ENCODE data around the gene ZNF208. TPM values are rescaled to one million over a fixed set of nuclear protein-coding genes. Genes with fewer than 3 reads are reported as not detected.

Gene ZNF208
- total and polyA plus RNA-seq, 2 of the 13 experiments (the other 11 are each of a cell fraction or from before 2014, with no cell fraction given) = not detected

- TF ChIP-seq IRF9 (CRISPR knock-in tag; IDR thresholded peaks at IDR 0.05; ENCODE audit: borderline replicate concordance) = no peak
- no peak for TF ChIP-seq ARNTL (CRISPR knock-in tag; IDR thresholded peaks at IDR 0.05)
- TF ChIP-seq ZNF605 (CRISPR knock-in tag; IDR thresholded peaks at IDR 0.05) = no peak
- TF ChIP-seq ZNF121 (CRISPR knock-in tag; IDR thresholded peaks at IDR 0.05) = no peak
- TF ChIP-seq EED (CRISPR knock-in tag; IDR thresholded peaks at IDR 0.05) = no peak
- no peak for TF ChIP-seq KMT2A (CRISPR knock-in tag; IDR thresholded peaks at IDR 0.05)
- TF ChIP-seq NBN (conservative IDR thresholded peaks at IDR 0.05) = no peak
- no peak for TF ChIP-seq CAMTA2 (CRISPR knock-in tag; IDR thresholded peaks at IDR 0.05; ENCODE audit: borderline replicate concordance)
- TF ChIP-seq ZNF10 (CRISPR knock-in tag; IDR thresholded peaks at IDR 0.05; ENCODE audit: borderline replicate concordance, low read depth) = no peak
- TF ChIP-seq ZNF280B (CRISPR knock-in tag; IDR thresholded peaks at IDR 0.05; ENCODE audit: borderline replicate concordance) = no peak
Observed at GRCh38 chr19:21900401-21900800, 110.3 kb downstream of the ZNF208 start (continued).

GRCh38 chr19:21891086-21891485 is 119.7 kb downstream of the ZNF208 start:
- no peaks in the 10 kb centered on the region for H3K4me1 ChIP-seq (ENCODE audit: insufficient read depth, low read length)
- DNase-seq (ENCODE audit: low spot score) (no peak), ATAC-seq (no peak), FAIRE-seq (no peak)
- ChIA-PET POLR2A (no interaction called here), CTCF (ENCODE audit: low intra/inter-chr PET ratio, low total read pairs) (no interaction called here)
- no peak overlapping the region for H2AFZ ChIP-seq (ENCODE audit: low read length)
- no TSS peak for BruUV-seq (replicated peaks)
- no peaks in the 10 kb centered on the region for H3K79me2 ChIP-seq (ENCODE audit: insufficient read depth, low read length)
- no peaks in the 10 kb centered on the region for H3K27me3 ChIP-seq (ENCODE audit: control insufficient read depth in 1 of 2, insufficient read depth in 2 of 2, low read length in 2 of 2)
- no peak overlapping the region for H3K4me2 ChIP-seq (ENCODE audit: low read depth, low read length)
- H3K9me3 ChIP-seq (ENCODE audit: low read length) = peaks cover 47% of the 10 kb centered on the region
- no peak overlapping the region for H3K4me3 ChIP-seq (replicated peaks in 1 of 3; ENCODE audit: insufficient read depth in 1 of 3, low read depth in 2 of 3, low read length in 3 of 3)
- H3K36me3 ChIP-seq (replicated peaks in 1 of 2; ENCODE audit: control insufficient read depth in 1 of 2, insufficient read depth in 2 of 2, low read length in 2 of 2) = no peaks in the 10 kb centered on the region
- 0% methylated on average over 1 of the region's 1 CpG for WGBS (ENCODE audit: low lambda C conversion rate)
- intact Hi-C loops (cut with micrococcal nuclease; ENCODE audit: unreplicated experiment) = no loop called here
- no peak overlapping the region for H3K9ac ChIP-seq (ENCODE audit: insufficient read depth, low read depth, low read length)
- H3K27ac ChIP-seq (ENCODE audit: extremely low read length, insufficient read depth, low read length) = no peak overlapping the region
- H4K20me1 ChIP-seq (ENCODE audit: insufficient read depth, low read length) = no peaks in the 10 kb centered on the region
- in situ Hi-C loops (cut with HindIII; ENCODE audit: extremely low pct_ligation_motif_present, low pct_unique_long_range_greater_than_20kb) = no loop called here
- no peak for TF ChIP-seq ZNF362 (CRISPR knock-in tag; IDR thresholded peaks at IDR 0.05; ENCODE audit: borderline replicate concordance)
- no peak for TF ChIP-seq ZFX (CRISPR knock-in tag; IDR thresholded peaks at IDR 0.05; ENCODE audit: low read depth)
- no peak for TF ChIP-seq CC2D1A (CRISPR knock-in tag; IDR thresholded peaks at IDR 0.05)
- TF ChIP-seq U2AF1 (optimal IDR thresholded peaks at IDR 0.05; ENCODE audit: low read depth, low read length) = no peak
- no peak for TF ChIP-seq ETS1 (CRISPR knock-in tag; IDR thresholded peaks at IDR 0.05)
- TF ChIP-seq ZNF430 (CRISPR knock-in tag; IDR thresholded peaks at IDR 0.05) = no peak
- no peak for TF ChIP-seq ZNF276 (CRISPR knock-in tag; IDR thresholded peaks at IDR 0.05; ENCODE audit: low read depth)

Data from HepG2 (cell line).